NCI-H82 treated with DMSO at 0.1 percent for 48 hours (cell line): ENCODE measurements around the gene PACS1.
"Not testable (repeated sequence)": the region's sequence is repeated elsewhere in the genome, so short reads cannot be mapped to it uniquely, and the experiment has no call there.

Experiments
- DNase-seq: peaks from one replicate; lab custom pipeline; 2025; ENCODE audit not compliant: unreplicated experiment; lab: John Stamatoyannopoulos, UW

The PACS1 gene

GRCh38 chr11:66069715-66070603, at the start of gene PACS1:
TSS of gene PACS1 (plus strand) at chr11:66070272. CDS start at chr11:66070487, 215 bp downstream.
- DNase-seq = no peak

- DNase-seq = no peak
Observed at GRCh38 chr11:66020618-66021357, 49.3 kb upstream of the PACS1 start.

DNA sequence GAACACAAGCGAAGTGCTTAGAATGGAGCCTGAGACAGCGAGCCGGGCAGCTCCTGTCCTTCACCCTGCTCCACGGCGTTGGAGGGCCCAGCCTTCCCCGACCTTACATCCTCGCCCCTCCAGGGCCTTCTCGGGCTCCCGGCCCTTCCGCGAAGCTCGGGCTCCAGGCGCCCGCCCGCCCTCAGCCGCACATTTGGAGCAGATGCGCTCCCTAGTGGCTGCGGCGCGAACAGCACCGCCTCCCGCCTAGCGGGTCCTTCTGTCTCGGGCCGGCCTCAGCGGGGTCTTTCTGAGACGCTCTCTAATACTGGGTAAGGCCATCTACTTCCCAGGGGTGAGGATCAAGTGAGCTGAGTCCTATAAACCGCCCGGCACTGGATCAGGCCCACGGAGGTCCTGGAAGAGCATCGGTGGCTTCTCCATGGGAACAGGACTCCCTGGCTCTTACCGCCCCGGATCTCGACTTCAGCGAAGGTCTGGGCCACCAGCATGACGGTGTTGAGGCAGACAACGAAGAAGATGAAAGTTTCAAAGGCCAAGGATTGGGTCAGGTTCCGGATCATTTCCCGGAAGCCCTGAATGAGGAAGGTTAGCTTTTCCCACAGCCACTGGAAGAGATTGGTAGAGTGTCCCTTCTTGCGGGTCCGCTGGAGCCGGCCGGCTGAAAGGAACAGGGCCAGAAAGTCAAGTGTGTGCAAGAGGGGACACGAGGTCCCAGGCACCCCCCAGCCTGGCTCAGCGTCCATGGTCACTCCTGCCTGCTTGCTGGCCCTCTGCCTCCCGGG, 47.5 kb upstream of the PACS1 start:
- peak; percentile 27 for DNase-seq

- DNase-seq = not testable (repeated sequence)
Observed at GRCh38 chr11:66023186-66023440, 47.0 kb upstream of the PACS1 start.

GRCh38 chr11:66026017-66026529, 44.0 kb upstream of the PACS1 start, which contains the start of gene CATSPER1:
TSS of gene CATSPER1 (minus strand) at chr11:66026479. CDS start at chr11:66026379, 100 bp downstream.
- DNase-seq = no peak

GRCh38 chr11:66032957-66033735, 36.9 kb upstream of the PACS1 start:
- no peak for DNase-seq

DNA sequence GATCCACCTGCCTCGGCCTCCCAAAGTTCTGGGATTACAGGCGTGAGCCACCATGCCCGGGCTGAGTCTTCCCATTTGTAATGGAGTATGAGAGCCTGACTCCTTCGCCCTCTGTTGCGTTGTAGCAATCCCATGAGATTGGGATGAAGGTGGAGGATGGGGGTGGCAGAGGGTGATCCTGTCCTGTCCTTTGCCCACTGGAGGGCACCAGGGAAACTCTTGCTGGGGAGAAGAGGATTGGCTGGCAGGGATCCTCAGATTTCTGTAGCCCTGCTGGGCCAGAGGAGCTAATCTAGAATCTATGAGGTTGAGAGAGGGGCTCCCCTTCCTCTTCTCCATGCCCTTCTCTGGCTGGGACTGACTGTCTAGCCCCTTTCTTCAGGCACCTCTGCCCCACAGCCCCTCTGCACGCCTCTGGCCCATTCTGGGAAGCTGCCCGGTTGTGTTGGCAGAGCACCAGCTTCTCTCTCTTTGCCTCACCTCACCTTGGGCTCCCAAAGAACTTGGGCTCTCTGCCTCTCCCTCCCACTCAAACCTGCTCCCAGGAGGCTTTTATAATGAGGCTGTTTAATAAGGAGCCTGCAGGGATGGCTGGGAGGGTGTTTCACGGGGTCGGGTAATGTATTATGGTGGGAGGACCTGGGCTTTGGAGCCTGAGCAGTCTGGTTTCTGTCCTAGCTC, 34.3 kb upstream of the PACS1 start:
- no peak for DNase-seq

DNA sequence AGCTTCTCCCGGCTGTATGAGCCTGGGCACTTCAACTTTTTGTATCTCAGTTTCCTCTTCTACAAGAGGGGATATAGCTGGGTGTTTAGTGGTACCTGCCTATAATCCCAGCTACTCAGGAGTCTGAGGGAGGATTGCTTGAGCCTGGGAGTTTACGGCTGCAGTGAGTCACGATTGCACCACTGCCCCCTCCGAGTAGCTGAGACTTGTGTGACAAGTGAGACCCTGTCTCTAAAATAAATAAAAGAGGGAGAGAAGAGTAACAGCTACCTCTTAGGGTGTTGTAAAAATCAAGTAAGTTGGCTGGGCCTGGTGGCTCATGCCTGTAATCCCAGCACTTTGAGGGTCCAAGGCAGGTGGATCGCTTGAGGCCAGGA, 33.8 kb upstream of the PACS1 start:
- no peak for DNase-seq

DNA sequence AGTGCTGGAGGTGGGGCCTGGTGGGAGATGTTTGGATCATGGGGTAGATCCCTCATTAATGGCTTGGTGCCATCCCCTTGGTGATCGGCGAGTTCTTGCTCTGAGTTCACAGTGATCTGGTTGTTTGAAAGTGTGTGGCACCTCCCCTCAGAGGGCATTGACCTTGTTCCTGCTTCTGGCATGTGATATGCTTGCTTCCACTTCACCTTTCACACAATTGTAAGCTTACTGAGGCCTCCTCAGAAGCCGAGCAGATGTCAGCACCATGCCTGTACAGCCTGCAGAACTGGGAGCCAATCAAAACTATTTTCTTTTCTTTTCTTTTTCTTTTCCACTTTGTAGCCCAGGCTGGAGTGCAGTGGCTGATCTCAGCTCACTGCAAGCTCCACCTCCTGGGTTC, 32.7 kb upstream of the PACS1 start:
- no peak for DNase-seq

DNA sequence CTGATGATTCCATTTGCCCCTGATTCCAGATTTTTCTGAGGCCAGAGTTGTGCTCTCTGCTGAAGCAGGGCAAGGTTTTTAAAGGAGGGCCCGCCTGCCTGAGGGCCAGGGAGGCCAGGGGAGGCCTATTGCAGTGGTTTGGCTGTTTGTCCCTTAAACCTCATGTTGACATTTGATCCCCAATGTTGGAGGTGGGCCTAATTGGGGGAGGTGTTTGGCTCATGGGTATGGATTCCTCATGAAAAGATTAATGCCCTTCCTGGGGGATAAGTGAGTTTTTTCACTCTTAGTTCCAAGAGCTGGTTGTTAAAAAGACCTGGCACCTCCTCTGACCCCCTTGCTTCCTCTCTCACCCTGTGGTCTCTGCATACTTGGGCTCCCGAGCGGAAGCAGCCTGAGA, 30.3 kb upstream of the PACS1 start:
- DNase-seq = no peak

- no peak for DNase-seq
Observed at GRCh38 chr11:66042227-66042995, 27.7 kb upstream of the PACS1 start.

GRCh38 chr11:66042996-66043906, 26.8 kb upstream of the PACS1 start:
- DNase-seq = no peak

- DNase-seq = no peak
Observed at GRCh38 chr11:66044757-66045156, 25.3 kb upstream of the PACS1 start.

- peak; percentile 32 for DNase-seq
Observed at GRCh38 chr11:66045177-66045639, 24.9 kb upstream of the PACS1 start.

GRCh38 chr11:66046901-66047300, 23.2 kb upstream of the PACS1 start:
- peak; percentile 65 for DNase-seq

GRCh38 chr11:66047541-66048365, 22.3 kb upstream of the PACS1 start:
- no peak for DNase-seq
